Nephron progenitor cell (in vitro differentiated cells): Measurements from ENCODE around the gene B3GALT6.

ENCODE experiments used
- DNase-seq: peaks from one replicate; pipeline ENCODE4 v3.0.0; 2021
- H3K27ac Mint-ChIP-seq: 2 replicates; pipeline ENCODE4 v1.8.0; 2021; ENCODE audit warnings: mild to moderate bottlenecking, moderate library complexity, mixed read lengths
- H3K27me3 Mint-ChIP-seq: 2 replicates; pipeline ENCODE4 v1.8.0; 2021; ENCODE audit warnings: mild to moderate bottlenecking, low read depth, mixed read lengths; ENCODE audit not compliant: poor library complexity
- H3K36me3 Mint-ChIP-seq: 2 replicates; pipeline ENCODE4 v1.8.0; 2021; ENCODE audit warnings: low read depth, mixed read lengths
- H3K4me1 Mint-ChIP-seq: 2 replicates; pipeline ENCODE4 v1.8.0; 2021; ENCODE audit warnings: mixed read lengths
- H3K4me3 Mint-ChIP-seq: 2 replicates; pipeline ENCODE4 v1.8.0; 2021; ENCODE audit warnings: mild to moderate bottlenecking, moderate library complexity, mixed read lengths
- H3K9me3 Mint-ChIP-seq: 2 replicates; pipeline ENCODE4 v1.8.0; 2021; ENCODE audit warnings: mild to moderate bottlenecking, moderate library complexity, mixed read lengths
- TF ChIP-seq, protein P1 (sequence below): fragments of 200-600 bp; sonication (generic); IDR thresholded peaks from 2 replicates; pipeline ENCODE4 v1.5.0; 2021; ENCODE audit warnings: antibody characterized with exemption

Gene B3GALT6

DNA sequence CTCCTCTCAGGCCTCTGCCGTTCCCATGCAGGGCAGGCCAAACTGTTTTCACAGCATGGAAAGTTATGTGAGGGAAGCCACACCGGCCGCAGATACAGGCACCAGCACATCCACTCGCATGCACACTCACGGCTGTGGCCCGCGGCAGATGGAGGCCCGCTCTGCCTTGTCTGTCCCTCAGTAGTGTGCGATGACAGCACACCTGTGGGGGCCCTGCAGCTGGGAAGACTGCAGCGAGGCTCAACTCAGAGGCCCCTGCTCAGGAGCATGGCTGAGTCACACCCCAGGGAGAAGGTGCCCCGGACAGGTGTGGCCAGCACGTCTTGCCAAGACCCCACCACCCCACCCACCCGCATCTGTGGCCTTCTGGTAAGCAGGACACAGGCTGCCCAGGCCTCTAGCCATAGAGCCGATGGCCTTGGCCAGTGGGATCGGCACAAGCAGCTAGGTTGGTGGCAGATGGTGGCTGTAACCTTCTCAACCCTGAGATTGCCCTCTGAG lies 42.9 kb downstream of the B3GALT6 start:
- DNase-seq = no peak
- no peak overlapping the region for H3K27ac Mint-ChIP-seq
- H3K9me3 Mint-ChIP-seq = no peaks in the 10 kb centered on the region
- H3K27me3 Mint-ChIP-seq = peaks cover 3% of the 10 kb centered on the region
- peak overlapping the region; percentile 80 for H3K4me3 Mint-ChIP-seq
- peaks cover 7% of the 10 kb centered on the region for H3K36me3 Mint-ChIP-seq
- TF ChIP-seq, protein P1, sequence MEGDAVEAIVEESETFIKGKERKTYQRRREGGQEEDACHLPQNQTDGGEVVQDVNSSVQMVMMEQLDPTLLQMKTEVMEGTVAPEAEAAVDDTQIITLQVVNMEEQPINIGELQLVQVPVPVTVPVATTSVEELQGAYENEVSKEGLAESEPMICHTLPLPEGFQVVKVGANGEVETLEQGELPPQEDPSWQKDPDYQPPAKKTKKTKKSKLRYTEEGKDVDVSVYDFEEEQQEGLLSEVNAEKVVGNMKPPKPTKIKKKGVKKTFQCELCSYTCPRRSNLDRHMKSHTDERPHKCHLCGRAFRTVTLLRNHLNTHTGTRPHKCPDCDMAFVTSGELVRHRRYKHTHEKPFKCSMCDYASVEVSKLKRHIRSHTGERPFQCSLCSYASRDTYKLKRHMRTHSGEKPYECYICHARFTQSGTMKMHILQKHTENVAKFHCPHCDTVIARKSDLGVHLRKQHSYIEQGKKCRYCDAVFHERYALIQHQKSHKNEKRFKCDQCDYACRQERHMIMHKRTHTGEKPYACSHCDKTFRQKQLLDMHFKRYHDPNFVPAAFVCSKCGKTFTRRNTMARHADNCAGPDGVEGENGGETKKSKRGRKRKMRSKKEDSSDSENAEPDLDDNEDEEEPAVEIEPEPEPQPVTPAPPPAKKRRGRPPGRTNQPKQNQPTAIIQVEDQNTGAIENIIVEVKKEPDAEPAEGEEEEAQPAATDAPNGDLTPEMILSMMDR = no peak
- H3K4me1 Mint-ChIP-seq = peaks cover 45% of the 10 kb centered on the region

DNA sequence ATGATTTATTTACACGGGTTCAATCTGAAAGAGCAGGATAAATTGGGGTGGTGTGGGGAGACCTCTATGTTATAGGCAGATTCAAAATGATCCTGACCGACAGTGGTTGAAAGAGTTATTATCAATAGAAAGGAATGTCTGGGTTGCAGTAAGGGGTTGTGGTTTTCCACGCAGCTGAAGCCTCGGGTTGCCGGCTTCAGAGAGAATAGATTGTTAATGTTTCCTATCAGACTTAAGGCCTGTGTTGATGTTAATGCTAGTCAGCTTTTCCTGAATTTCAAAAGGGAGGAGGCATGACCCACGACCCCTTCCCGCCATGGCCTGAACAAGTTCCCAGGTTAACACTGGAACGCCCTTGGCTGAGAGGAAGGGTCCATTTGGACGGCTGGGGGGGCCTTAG lies 43.8 kb downstream of the B3GALT6 start:
- Mint-ChIP-seq H3K36me3 (no peaks in the 10 kb centered on the region), H3K9me3 (no peaks in the 10 kb centered on the region), H3K4me3 (peak overlapping the region; percentile 15), H3K27me3 (no peaks in the 10 kb centered on the region), H3K4me1 (peaks cover 37% of the 10 kb centered on the region), H3K27ac (no peak overlapping the region)
- TF ChIP-seq, protein P1 = no peak
- no peak for DNase-seq

DNA sequence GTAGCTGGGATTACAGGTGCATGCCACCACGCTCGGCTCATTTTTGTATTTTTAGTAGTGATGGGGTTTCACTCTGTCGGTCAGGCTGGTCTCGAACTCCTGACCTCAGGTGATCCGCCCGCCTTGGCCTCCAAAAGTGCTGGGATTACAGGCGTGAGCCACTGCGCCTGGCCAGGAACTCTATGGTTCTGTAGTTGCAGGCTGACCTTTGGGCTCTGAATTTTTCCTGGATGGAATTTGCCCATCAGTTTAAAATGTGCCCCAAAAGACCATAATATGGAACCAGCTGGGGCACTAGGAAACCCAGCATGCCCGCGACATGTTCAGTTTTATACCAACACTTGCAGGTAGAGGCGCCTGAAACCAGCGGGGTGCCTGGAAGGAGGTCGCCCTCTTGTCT lies 46.6 kb downstream of the B3GALT6 start:
- DNase-seq = no peak
- H3K36me3 Mint-ChIP-seq = no peaks in the 10 kb centered on the region
- H3K9me3 Mint-ChIP-seq = no peaks in the 10 kb centered on the region
- TF ChIP-seq, protein P1 = no peak
- H3K27me3 Mint-ChIP-seq = no peaks in the 10 kb centered on the region
- H3K4me3 Mint-ChIP-seq = no peak overlapping the region
- H3K27ac Mint-ChIP-seq = no peak overlapping the region
- H3K4me1 Mint-ChIP-seq = peaks cover 26% of the 10 kb centered on the region

DNA sequence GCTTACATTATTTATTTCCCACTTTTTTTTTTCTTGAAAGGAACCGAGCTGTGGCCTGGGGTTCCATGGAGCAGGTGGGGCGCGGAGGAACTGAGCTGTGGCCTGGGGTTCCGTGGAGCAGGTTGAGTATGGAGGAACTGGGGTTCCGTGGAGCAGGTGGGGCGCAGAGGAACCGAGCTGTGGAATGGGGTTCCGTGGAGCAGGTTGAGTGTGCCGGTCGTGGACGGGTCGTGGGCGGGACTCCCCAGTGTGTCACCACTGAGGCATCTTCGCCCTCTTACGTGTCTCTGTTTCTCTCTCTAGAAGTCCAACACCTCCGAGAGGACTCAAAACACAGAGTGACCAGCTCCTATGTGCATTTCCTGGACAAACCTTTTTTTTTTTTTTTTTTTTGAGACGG lies 47.0 kb downstream of the B3GALT6 start:
- Mint-ChIP-seq H3K9me3 (no peaks in the 10 kb centered on the region), H3K4me3 (no peak overlapping the region), H3K27me3 (no peaks in the 10 kb centered on the region), H3K27ac (no peak overlapping the region), H3K4me1 (peaks cover 27% of the 10 kb centered on the region), H3K36me3 (no peaks in the 10 kb centered on the region)
- DNase-seq = no peak
- TF ChIP-seq, protein P1 = no peak

DNA sequence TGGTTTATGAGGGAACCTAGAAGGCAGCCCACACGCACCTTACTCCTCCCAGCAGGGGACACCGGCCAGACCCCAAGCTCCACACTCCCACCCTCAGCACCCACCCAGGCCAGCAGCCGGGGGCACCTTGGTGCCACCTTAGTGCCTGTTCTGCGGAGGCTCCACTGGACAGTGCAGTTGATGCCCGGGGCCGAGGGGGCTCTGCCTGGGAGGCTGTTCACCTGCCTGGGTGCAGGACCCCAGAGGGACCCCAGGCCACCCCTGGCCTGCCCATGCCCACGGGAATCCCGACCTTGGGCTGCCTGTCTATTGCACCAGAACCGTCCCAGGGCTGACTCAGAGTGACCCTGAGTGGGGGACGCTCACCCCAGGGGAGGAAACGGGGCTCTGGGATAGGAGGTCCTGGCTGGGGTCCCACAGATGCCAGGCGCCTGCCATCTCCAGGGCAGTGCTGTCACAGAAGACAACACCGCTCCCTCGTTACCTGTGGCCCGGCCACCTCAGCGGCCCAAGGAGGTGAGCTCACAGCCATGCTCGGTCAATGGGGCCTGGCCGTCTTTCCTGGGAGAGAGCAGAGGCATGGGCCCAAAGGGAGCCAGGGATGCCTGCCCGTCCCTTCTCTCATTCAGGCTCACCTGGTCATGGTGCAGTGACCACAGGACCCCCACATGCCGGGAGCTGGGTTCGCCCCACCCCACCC lies 48.9 kb downstream of the B3GALT6 start:
- H3K4me1 Mint-ChIP-seq = peaks cover 15% of the 10 kb centered on the region
- H3K36me3 Mint-ChIP-seq = no peaks in the 10 kb centered on the region
- no peaks in the 10 kb centered on the region for H3K9me3 Mint-ChIP-seq
- no peaks in the 10 kb centered on the region for H3K27me3 Mint-ChIP-seq
- H3K4me3 Mint-ChIP-seq = no peak overlapping the region
- no peak for DNase-seq
- TF ChIP-seq, protein P1 = no peak
- no peak overlapping the region for H3K27ac Mint-ChIP-seq
